ENCODE measurements around the gene TGFB1. TPM values are rescaled to one million over a fixed set of nuclear protein-coding genes. Genes with fewer than 3 reads are reported as not detected.
A peak's percentile ranks its signal among the peaks of the same experiment; 100 is the strongest.

TGFB1 gene
- total RNA-seq, 1 donor from 2014 or later, result 3.4 TPM

- H3K4me1 Mint-ChIP-seq (ENCODE audit: unreplicated experiment), result peaks cover 39% of the 10 kb centered on the region
- no peak overlapping the region for H3K4me3 Mint-ChIP-seq
- H3K27me3 Mint-ChIP-seq, result peaks cover 38% of the 10 kb centered on the region
- peak overlapping the region; percentile 50 for H3K27ac Mint-ChIP-seq
- H3K36me3 Mint-ChIP-seq, result no peaks in the 10 kb centered on the region
- no peak for TF ChIP-seq CTCF (conservative IDR thresholded peaks at IDR 0.05)
- no peak for DNase-seq (ENCODE audit: extremely low spot score, unreplicated experiment)
- no peaks in the 10 kb centered on the region for H3K9me3 Mint-ChIP-seq
Measured at GRCh38 chr19:41328842-41329225, 24.9 kb downstream of the TGFB1 start.

- no peak for TF ChIP-seq CTCF (conservative IDR thresholded peaks at IDR 0.05)
- peaks cover 40% of the 10 kb centered on the region for H3K4me1 Mint-ChIP-seq (ENCODE audit: unreplicated experiment)
- H3K27me3 Mint-ChIP-seq, result peaks cover 38% of the 10 kb centered on the region
- H3K36me3 Mint-ChIP-seq, result no peaks in the 10 kb centered on the region
- H3K9me3 Mint-ChIP-seq, result no peaks in the 10 kb centered on the region
- peak overlapping the region; percentile 15 for H3K4me3 Mint-ChIP-seq
- DNase-seq (ENCODE audit: extremely low spot score, unreplicated experiment), result no peak
- peak overlapping the region; percentile 50 for H3K27ac Mint-ChIP-seq
Measured at GRCh38 chr19:41328157-41328841, 25.4 kb downstream of the TGFB1 start.

DNA sequence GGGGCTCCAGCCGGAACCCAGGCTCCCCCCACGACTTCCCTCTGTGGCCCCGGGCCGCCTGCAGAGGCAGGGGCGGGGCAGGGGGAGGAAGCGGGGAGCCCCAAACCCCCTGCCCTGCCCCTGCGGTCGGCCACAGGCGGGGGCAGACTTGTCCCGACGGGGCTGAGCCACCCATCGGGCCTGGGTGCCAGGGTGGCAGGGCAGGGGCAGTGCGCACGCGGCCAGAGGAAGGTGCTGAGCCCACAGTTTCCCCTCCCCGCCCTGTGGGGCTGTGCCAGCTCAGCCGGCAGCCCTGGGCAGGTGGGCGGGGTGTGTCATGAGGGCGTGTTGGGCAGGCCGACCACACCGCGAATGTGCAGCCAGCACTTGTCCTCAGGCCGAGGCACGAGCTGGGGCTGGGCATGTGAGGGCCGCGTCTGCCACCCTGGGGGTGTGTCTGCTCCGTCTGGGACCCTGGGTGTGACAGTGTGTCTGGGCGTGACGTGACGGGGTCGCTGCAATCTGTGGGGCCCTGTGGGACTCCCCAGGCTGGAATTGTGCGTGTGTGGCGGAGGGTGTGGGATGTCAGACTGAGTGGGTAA lies 26.1 kb downstream of the TGFB1 start:
- Mint-ChIP-seq H3K27me3 (peaks cover 38% of the 10 kb centered on the region), H3K27ac (peak overlapping the region; percentile 50), H3K4me1 (ENCODE audit: unreplicated experiment) (peaks cover 47% of the 10 kb centered on the region), H3K4me3 (peak overlapping the region; percentile 15), H3K9me3 (no peaks in the 10 kb centered on the region), H3K36me3 (no peaks in the 10 kb centered on the region)
- no peak for TF ChIP-seq CTCF (conservative IDR thresholded peaks at IDR 0.05)
- no peak for DNase-seq (ENCODE audit: extremely low spot score, unreplicated experiment)

- TF ChIP-seq CTCF (conservative IDR thresholded peaks at IDR 0.05), result no peak
- Mint-ChIP-seq H3K36me3 (no peaks in the 10 kb centered on the region), H3K27ac (peak overlapping the region; percentile 14), H3K9me3 (no peaks in the 10 kb centered on the region), H3K4me3 (peak overlapping the region; percentile 1), H3K4me1 (ENCODE audit: unreplicated experiment) (peaks cover 48% of the 10 kb centered on the region), H3K27me3 (peaks cover 35% of the 10 kb centered on the region)
- no peak for DNase-seq (ENCODE audit: extremely low spot score, unreplicated experiment)
Measured at GRCh38 chr19:41327076-41327575, 26.6 kb downstream of the TGFB1 start.

DNA sequence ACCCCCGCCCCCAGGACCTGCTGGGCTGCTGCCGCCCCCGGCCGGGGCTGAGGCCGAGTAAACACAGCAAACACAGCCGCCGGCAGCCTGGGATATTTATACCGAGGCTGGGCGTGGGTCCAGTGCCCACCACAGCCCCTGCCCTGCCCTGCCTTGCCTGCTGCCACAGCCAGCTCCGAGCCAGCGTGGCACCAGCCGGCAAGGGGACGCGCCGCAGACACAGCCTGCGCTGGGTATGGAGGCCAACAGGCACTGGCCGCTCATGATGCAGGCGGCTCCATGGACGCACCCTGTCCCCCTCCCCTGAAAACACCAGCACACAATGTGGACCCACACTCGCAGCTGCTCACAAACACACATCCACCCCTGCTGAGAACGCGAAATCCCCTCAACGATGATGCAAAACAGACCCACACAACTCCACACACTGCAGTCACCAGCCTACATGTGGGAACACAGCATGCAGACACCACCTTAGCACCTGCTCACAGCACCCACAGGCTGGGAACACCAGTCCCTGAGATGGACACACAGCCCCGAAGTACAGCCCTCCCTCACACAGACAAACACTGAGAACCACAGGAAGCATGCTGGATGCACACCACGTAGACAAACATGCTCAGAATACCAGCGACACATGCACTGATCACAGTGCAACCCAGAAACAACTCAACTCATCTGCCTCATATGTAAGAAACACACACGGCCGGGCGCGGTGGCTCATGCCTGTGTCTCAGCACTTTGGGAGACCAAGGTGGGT lies 27.6 kb downstream of the TGFB1 start:
- Mint-ChIP-seq H3K27me3 (peaks cover 31% of the 10 kb centered on the region), H3K4me3 (peak overlapping the region; percentile 83), H3K27ac (peak overlapping the region; percentile 67), H3K4me1 (ENCODE audit: unreplicated experiment) (peaks cover 48% of the 10 kb centered on the region), H3K9me3 (no peaks in the 10 kb centered on the region), H3K36me3 (no peaks in the 10 kb centered on the region)
- no peak for DNase-seq (ENCODE audit: extremely low spot score, unreplicated experiment)
- TF ChIP-seq CTCF (conservative IDR thresholded peaks at IDR 0.05), result no peak

Data from type B pancreatic cell (in vitro differentiated cells).